ENCODE measurements around the gene JUN. TPM values are rescaled to one million over a fixed set of nuclear protein-coding genes. Genes with fewer than 3 reads are reported as not detected.

JUN gene
- total RNA-seq, 1 experiment from 2014 or later: 71.5 TPM

- DNase-seq (ENCODE audit: unreplicated experiment): peak; percentile 85
- Mint-ChIP-seq H3K4me3 (ENCODE audit: unreplicated experiment) (peak overlapping the region; percentile 91), H3K9me3 (ENCODE audit: unreplicated experiment) (no peaks in the 10 kb centered on the region), H3K27ac (ENCODE audit: low read depth, unreplicated experiment) (peak overlapping the region; percentile 98), H3K27me3 (ENCODE audit: insufficient read depth, unreplicated experiment) (no peaks in the 10 kb centered on the region), H3K4me1 (ENCODE audit: insufficient read depth, unreplicated experiment) (peaks cover 21% of the 10 kb centered on the region), H3K36me3 (ENCODE audit: insufficient read depth, unreplicated experiment) (peaks cover 41% of the 10 kb centered on the region)
- peak; percentile 82 for TF ChIP-seq CTCF (IDR thresholded peaks at IDR 0.05; ENCODE audit: unreplicated experiment)
- POLR2A ChIA-PET: interaction anchor here (0.5 to 9.2 kb wide), 38 partner anchors 11 to 981 kb away, joined by 3 to 98 read pairs (median 8); partner anchors contain the start of gene FGGY
- intact Hi-C loops (cut with micrococcal nuclease): loop anchor here (1.0 to 10.0 kb wide), 17 partner anchors 30 to 974 kb away; no protein-coding TSS in a partner anchor
- CTCF ChIA-PET: interaction anchor here (0.5 to 3.1 kb wide), 23 partner anchors 11 to 977 kb away, joined by 3 to 13 read pairs (median 3); no protein-coding TSS in a partner anchor
- TSS peak; percentile 86 for BruUV-seq (replicated peaks)
These were observed 1.1 kb upstream of the JUN start for GRCh38 chr1:58784758-58785441.

- Mint-ChIP-seq H3K27ac (ENCODE audit: low read depth, unreplicated experiment) (peak overlapping the region; percentile 98), H3K4me3 (ENCODE audit: unreplicated experiment) (peak overlapping the region; percentile 91), H3K27me3 (ENCODE audit: insufficient read depth, unreplicated experiment) (no peaks in the 10 kb centered on the region), H3K36me3 (ENCODE audit: insufficient read depth, unreplicated experiment) (peaks cover 46% of the 10 kb centered on the region), H3K9me3 (ENCODE audit: unreplicated experiment) (no peaks in the 10 kb centered on the region), H3K4me1 (ENCODE audit: insufficient read depth, unreplicated experiment) (peaks cover 23% of the 10 kb centered on the region)
- BruUV-seq (replicated peaks): TSS peak; percentile 44
- ChIA-PET CTCF (interaction anchor here (0.6 to 4.0 kb wide), 6 partner anchors 39 to 976 kb away, joined by 3 to 15 read pairs (median 6); no protein-coding TSS in a partner anchor), POLR2A (interaction anchor here (0.6 to 9.2 kb wide), 74 partner anchors 10 to 1971 kb away, joined by 3 to 98 read pairs (median 4); partner anchors contain the start of genes FGGY and MYSM1)
- intact Hi-C loops (cut with micrococcal nuclease): loop anchor here (5.0 to 10.0 kb wide), 4 partner anchors 261 to 644 kb away; no protein-coding TSS in a partner anchor
- peak; percentile 62 for DNase-seq (ENCODE audit: unreplicated experiment)
- no peak for TF ChIP-seq CTCF (IDR thresholded peaks at IDR 0.05; ENCODE audit: unreplicated experiment)
These were observed 506 bp downstream of the JUN start for GRCh38 chr1:58783090-58783992.

- no TSS peak for BruUV-seq (replicated peaks)
- Mint-ChIP-seq H3K27me3 (ENCODE audit: insufficient read depth, unreplicated experiment) (no peaks in the 10 kb centered on the region), H3K4me1 (ENCODE audit: insufficient read depth, unreplicated experiment) (peaks cover 23% of the 10 kb centered on the region), H3K4me3 (ENCODE audit: unreplicated experiment) (peak overlapping the region; percentile 91), H3K36me3 (ENCODE audit: insufficient read depth, unreplicated experiment) (peaks cover 46% of the 10 kb centered on the region), H3K9me3 (ENCODE audit: unreplicated experiment) (no peaks in the 10 kb centered on the region), H3K27ac (ENCODE audit: low read depth, unreplicated experiment) (peak overlapping the region; percentile 98)
- intact Hi-C loops (cut with micrococcal nuclease): loop anchor here (5.0 to 10.0 kb wide), 4 partner anchors 262 to 645 kb away; no protein-coding TSS in a partner anchor
- POLR2A ChIA-PET: interaction anchor here (0.5 to 9.2 kb wide), 46 partner anchors 10 to 976 kb away, joined by 3 to 98 read pairs (median 4); partner anchors contain the start of genes FGGY and MYSM1
- CTCF ChIA-PET: interaction anchor here (0.5 to 4.0 kb wide), 11 partner anchors 10 to 1075 kb away, joined by 3 to 15 read pairs (median 3); no protein-coding TSS in a partner anchor
- no peak for TF ChIP-seq CTCF (IDR thresholded peaks at IDR 0.05; ENCODE audit: unreplicated experiment)
- peak; percentile 60 for DNase-seq (ENCODE audit: unreplicated experiment)
These were observed 1.4 kb downstream of the JUN start for GRCh38 chr1:58782178-58783089.
